ENCODE data around the gene EPYC.

EPYC gene

GRCh38 chr12:90936230-90937005 is 68.4 kb downstream of the EPYC start:
- peak overlapping the region; percentile 57 to 61 for H2BK12ac ChIP-seq (ENCODE audit: low read length in 2 of 2)
- no peak overlapping the region for H4K91ac ChIP-seq (ENCODE audit: low read length)
- DNase-seq: no peak
- peak overlapping the region in 1 of 2 experiments; percentile 48 for H3K18ac ChIP-seq (ENCODE audit: low read depth in 1 of 2, low read length in 2 of 2)
- WGBS: 93% methylated on average over 5 of the region's 5 CpGs
- H4K8ac ChIP-seq (ENCODE audit: low read length): no peak overlapping the region
- H3K79me1 ChIP-seq (replicated peaks; ENCODE audit: low read length, poor library complexity, severe bottlenecking): no peaks in the 10 kb centered on the region
- H2BK120ac ChIP-seq (ENCODE audit: low read depth, low read length): no peak overlapping the region
- peaks cover 12% of the 10 kb centered on the region for H3K4me1 ChIP-seq (ENCODE audit: control insufficient read depth, insufficient read depth, low read depth, low read length)
- no peak overlapping the region for H3K4me2 ChIP-seq (ENCODE audit: low read length, poor library complexity, severe bottlenecking)
- H2AFZ ChIP-seq (ENCODE audit: low read depth, low read length): no peak overlapping the region
- no peaks in the 10 kb centered on the region for H3K9me3 ChIP-seq (ENCODE audit: control insufficient read depth, low read length)
- no peak overlapping the region for H2BK5ac ChIP-seq (ENCODE audit: low read depth, low read length, poor library complexity, severe bottlenecking)
- H3K9ac ChIP-seq (ENCODE audit: low read length): no peak overlapping the region
- no peak overlapping the region for H3K23ac ChIP-seq (ENCODE audit: low read length in 2 of 2)
- no peak overlapping the region for H3K4me3 ChIP-seq (ENCODE audit: insufficient read depth in 1 of 2, low read depth in 1 of 2, low read length in 2 of 2)
- peak overlapping the region; percentile 44 for H2BK15ac ChIP-seq (ENCODE audit: low read depth, poor library complexity, severe bottlenecking)
- no peak overlapping the region for H2AK5ac ChIP-seq (ENCODE audit: low read length, severe bottlenecking)
- H3K27me3 ChIP-seq (ENCODE audit: control insufficient read depth in 1 of 2, insufficient read depth in 1 of 2, low read length in 2 of 2): no peaks in the 10 kb centered on the region
- H3K36me3 ChIP-seq (ENCODE audit: control insufficient read depth in 1 of 2, insufficient read depth in 2 of 2, low read depth in 1 of 2, low read length in 2 of 2): no peaks in the 10 kb centered on the region
- H3K4ac ChIP-seq (ENCODE audit: low read depth in 1 of 2, low read length in 2 of 2): no peak overlapping the region
- H3K14ac ChIP-seq (ENCODE audit: low read length in 2 of 2): no peak overlapping the region
- H3K27ac ChIP-seq (ENCODE audit: low read length, poor library complexity, severe bottlenecking): no peak overlapping the region

DNA sequence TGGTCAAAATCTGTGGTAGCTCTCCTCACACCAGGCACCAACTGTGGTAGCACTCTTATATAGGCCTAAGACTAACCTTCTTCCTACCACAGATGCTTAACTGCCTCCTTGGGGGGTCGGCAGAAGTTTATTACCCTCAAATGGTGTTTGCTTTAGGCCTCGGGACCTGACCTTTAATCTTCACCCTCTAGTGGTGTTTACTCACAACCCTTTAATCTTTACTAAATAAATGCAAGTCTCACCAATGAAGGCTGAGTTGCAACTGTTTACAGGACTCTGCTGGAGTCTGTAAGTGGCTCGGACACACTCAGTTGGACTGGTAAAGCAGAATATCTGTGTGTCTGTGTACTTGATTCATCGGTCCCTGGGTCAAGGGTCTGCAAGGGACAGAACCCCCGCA is 79.2 kb downstream of the EPYC start:
- H3K9me3 ChIP-seq (ENCODE audit: control insufficient read depth, low read length): peaks cover 14% of the 10 kb centered on the region
- H2BK5ac ChIP-seq (ENCODE audit: low read depth, low read length, poor library complexity, severe bottlenecking): no peak overlapping the region
- no peaks in the 10 kb centered on the region for H3K4me1 ChIP-seq (ENCODE audit: control insufficient read depth, insufficient read depth, low read depth, low read length)
- H3K27ac ChIP-seq (ENCODE audit: low read length, poor library complexity, severe bottlenecking): no peak overlapping the region
- H3K36me3 ChIP-seq (ENCODE audit: control insufficient read depth in 1 of 2, insufficient read depth in 2 of 2, low read depth in 1 of 2, low read length in 2 of 2): no peaks in the 10 kb centered on the region
- DNase-seq: no peak
- H2BK12ac ChIP-seq (ENCODE audit: low read length in 2 of 2): no peak overlapping the region
- no peak overlapping the region for H2BK15ac ChIP-seq (ENCODE audit: low read depth, poor library complexity, severe bottlenecking)
- H3K14ac ChIP-seq (ENCODE audit: low read length in 2 of 2): no peak overlapping the region
- no peak overlapping the region for H3K18ac ChIP-seq (ENCODE audit: low read depth in 1 of 2, low read length in 2 of 2)
- no peak overlapping the region for H2BK120ac ChIP-seq (ENCODE audit: low read depth, low read length)
- no peak overlapping the region for H3K4me3 ChIP-seq (ENCODE audit: insufficient read depth in 1 of 2, low read depth in 1 of 2, low read length in 2 of 2)
- no peak overlapping the region for H4K91ac ChIP-seq (ENCODE audit: low read length)
- no peaks in the 10 kb centered on the region for H3K79me1 ChIP-seq (replicated peaks; ENCODE audit: low read length, poor library complexity, severe bottlenecking)
- H3K23ac ChIP-seq (ENCODE audit: low read length in 2 of 2): no peak overlapping the region
- H4K8ac ChIP-seq (ENCODE audit: low read length): no peak overlapping the region
- H3K9ac ChIP-seq (ENCODE audit: low read length): no peak overlapping the region
- no peaks in the 10 kb centered on the region for H3K27me3 ChIP-seq (ENCODE audit: control insufficient read depth in 1 of 2, insufficient read depth in 1 of 2, low read length in 2 of 2)
- H2AK5ac ChIP-seq (ENCODE audit: low read length, severe bottlenecking): no peak overlapping the region
- no peak overlapping the region for H2AFZ ChIP-seq (ENCODE audit: low read depth, low read length)
- no peak overlapping the region for H3K4ac ChIP-seq (ENCODE audit: low read depth in 1 of 2, low read length in 2 of 2)
- 20% methylated on average over 4 of the region's 5 CpGs for WGBS
- no peak overlapping the region for H3K4me2 ChIP-seq (ENCODE audit: low read length, poor library complexity, severe bottlenecking)

GRCh38 chr12:90924406-90924805 is 80.4 kb downstream of the EPYC start:
- H3K18ac ChIP-seq (ENCODE audit: low read depth in 1 of 2, low read length in 2 of 2): no peak overlapping the region
- H3K4ac ChIP-seq (ENCODE audit: low read depth in 1 of 2, low read length in 2 of 2): no peak overlapping the region
- no peak overlapping the region for H2BK120ac ChIP-seq (ENCODE audit: low read depth, low read length)
- no peak overlapping the region for H2AK5ac ChIP-seq (ENCODE audit: low read length, severe bottlenecking)
- H3K27ac ChIP-seq (ENCODE audit: low read length, poor library complexity, severe bottlenecking): no peak overlapping the region
- H3K4me2 ChIP-seq (ENCODE audit: low read length, poor library complexity, severe bottlenecking): no peak overlapping the region
- no peak overlapping the region for H3K23ac ChIP-seq (ENCODE audit: low read length in 2 of 2)
- no peak overlapping the region for H3K4me3 ChIP-seq (ENCODE audit: insufficient read depth in 1 of 2, low read depth in 1 of 2, low read length in 2 of 2)
- H3K14ac ChIP-seq (ENCODE audit: low read length in 2 of 2): no peak overlapping the region
- H3K9me3 ChIP-seq (ENCODE audit: control insufficient read depth, low read length): peaks cover 4% of the 10 kb centered on the region
- no peaks in the 10 kb centered on the region for H3K4me1 ChIP-seq (ENCODE audit: control insufficient read depth, insufficient read depth, low read depth, low read length)
- H3K27me3 ChIP-seq (ENCODE audit: control insufficient read depth in 1 of 2, insufficient read depth in 1 of 2, low read length in 2 of 2): no peaks in the 10 kb centered on the region
- no peak overlapping the region for H2BK5ac ChIP-seq (ENCODE audit: low read depth, low read length, poor library complexity, severe bottlenecking)
- H2BK15ac ChIP-seq (ENCODE audit: low read depth, poor library complexity, severe bottlenecking): no peak overlapping the region
- 100% methylated on average over 1 of the region's 1 CpG for WGBS
- no peak overlapping the region for H2AFZ ChIP-seq (ENCODE audit: low read depth, low read length)
- H3K9ac ChIP-seq (ENCODE audit: low read length): no peak overlapping the region
- H2BK12ac ChIP-seq (ENCODE audit: low read length in 2 of 2): no peak overlapping the region
- no peaks in the 10 kb centered on the region for H3K79me1 ChIP-seq (replicated peaks; ENCODE audit: low read length, poor library complexity, severe bottlenecking)
- H4K8ac ChIP-seq (ENCODE audit: low read length): no peak overlapping the region
- H4K91ac ChIP-seq (ENCODE audit: low read length): no peak overlapping the region
- no peak for DNase-seq
- H3K36me3 ChIP-seq (ENCODE audit: control insufficient read depth in 1 of 2, insufficient read depth in 2 of 2, low read depth in 1 of 2, low read length in 2 of 2): no peaks in the 10 kb centered on the region

DNA sequence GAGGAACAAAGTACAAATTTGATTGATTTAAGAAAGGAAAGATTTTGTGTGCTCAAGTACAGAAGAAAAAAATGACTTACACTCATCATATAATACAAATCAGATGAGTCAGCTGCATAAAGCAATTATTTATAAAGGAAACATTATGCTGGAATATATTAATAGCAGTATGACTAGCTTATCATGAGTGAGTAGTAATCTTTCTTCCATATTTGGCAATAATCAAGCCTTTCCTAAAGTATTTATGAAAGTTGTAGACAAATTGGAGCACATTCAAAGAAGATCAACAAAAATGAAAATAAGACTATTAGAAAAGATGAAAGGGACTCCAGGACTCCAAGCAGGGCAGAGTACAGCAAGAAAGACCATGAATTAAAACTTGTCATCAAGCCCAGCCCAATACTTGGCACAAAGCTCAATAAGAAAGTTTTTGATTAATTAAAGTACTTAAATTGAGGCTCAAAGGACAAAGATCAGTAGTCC is 82.6 kb downstream of the EPYC start:
- no peaks in the 10 kb centered on the region for H3K27me3 ChIP-seq (ENCODE audit: control insufficient read depth in 1 of 2, insufficient read depth in 1 of 2, low read length in 2 of 2)
- no peak overlapping the region for H2BK120ac ChIP-seq (ENCODE audit: low read depth, low read length)
- no peak overlapping the region for H2BK5ac ChIP-seq (ENCODE audit: low read depth, low read length, poor library complexity, severe bottlenecking)
- no peak overlapping the region for H3K27ac ChIP-seq (ENCODE audit: low read length, poor library complexity, severe bottlenecking)
- no peaks in the 10 kb centered on the region for H3K4me1 ChIP-seq (ENCODE audit: control insufficient read depth, insufficient read depth, low read depth, low read length)
- H2BK12ac ChIP-seq (ENCODE audit: low read length in 2 of 2): no peak overlapping the region
- no peak overlapping the region for H2AK5ac ChIP-seq (ENCODE audit: low read length, severe bottlenecking)
- H3K9me3 ChIP-seq (ENCODE audit: control insufficient read depth, low read length): no peaks in the 10 kb centered on the region
- H3K4ac ChIP-seq (ENCODE audit: low read depth in 1 of 2, low read length in 2 of 2): no peak overlapping the region
- no peak overlapping the region for H4K8ac ChIP-seq (ENCODE audit: low read length)
- no peaks in the 10 kb centered on the region for H3K79me1 ChIP-seq (replicated peaks; ENCODE audit: low read length, poor library complexity, severe bottlenecking)
- no peak overlapping the region for H3K14ac ChIP-seq (ENCODE audit: low read length in 2 of 2)
- no peak overlapping the region for H4K91ac ChIP-seq (ENCODE audit: low read length)
- no peak overlapping the region for H3K4me2 ChIP-seq (ENCODE audit: low read length, poor library complexity, severe bottlenecking)
- H3K18ac ChIP-seq (ENCODE audit: low read depth in 1 of 2, low read length in 2 of 2): no peak overlapping the region
- H3K23ac ChIP-seq (ENCODE audit: low read length in 2 of 2): no peak overlapping the region
- H2AFZ ChIP-seq (ENCODE audit: low read depth, low read length): no peak overlapping the region
- H3K4me3 ChIP-seq (ENCODE audit: insufficient read depth in 1 of 2, low read depth in 1 of 2, low read length in 2 of 2): no peak overlapping the region
- DNase-seq: no peak
- no peaks in the 10 kb centered on the region for H3K36me3 ChIP-seq (ENCODE audit: control insufficient read depth in 1 of 2, insufficient read depth in 2 of 2, low read depth in 1 of 2, low read length in 2 of 2)
- H2BK15ac ChIP-seq (ENCODE audit: low read depth, poor library complexity, severe bottlenecking): no peak overlapping the region
- peak overlapping the region; percentile 80 for H3K9ac ChIP-seq (ENCODE audit: low read length)
